SK-N-SH (cell line): ENCODE results near the gene TGOLN2. TPM values are rescaled to one million over a fixed set of nuclear protein-coding genes. Genes with fewer than 3 reads are reported as not detected.

Experiments used
- CTCF ChIA-PET: fragments of 300-600, 350-600 bp; formaldehyde crosslinking; extraction: SDS; loops from one replicate; lab custom pipeline; 2021; lab: Yijun Ruan, JAX
- POLR2A ChIA-PET: fragments of 350-600 bp; sonication (Branson Sonifier 250); formaldehyde crosslinking; extraction: SDS; loops from one replicate; lab custom pipeline; 2020; ENCODE audit warnings: antibody characterized with exemption, inconsistent platforms; lab: Yijun Ruan, JAX
- DNase-seq: peaks from one replicate; pipeline ENCODE4 v3.0.0; 2012
- H2AFZ ChIP-seq: fragments of 200-600 bp; sonication (generic); 2 replicates; pipeline ENCODE4 v1.8.1; 2016; ENCODE audit warnings: antibody characterized with exemption, mild to moderate bottlenecking, low read depth
- H3F3A ChIP-seq: fragments of 200-600 bp; sonication (generic); replicated peaks from 2 replicates; pipeline ENCODE3; 2016; ENCODE audit warnings: antibody characterized with exemption, mild to moderate bottlenecking; ENCODE audit not compliant: insufficient read depth
- H3K27ac ChIP-seq, 2 experiments: fragments of 200-500 bp in 1 of 2; fragments of 200-600 bp in 1 of 2; sonication (Bioruptor generic) in 1 of 2; sonication (generic), shearing (Covaris generic) in 1 of 2; 2 replicates each; pipeline versions ENCODE4 v1.5.1 to v1.6.1; 2014 to 2016; ENCODE audit warnings: low read depth in 2 of 2, inconsistent platforms in 1 of 2, low read length in 1 of 2, mild to moderate bottlenecking in 1 of 2, mixed read lengths in 1 of 2
- H3K27me3 ChIP-seq: fragments of 200-600 bp; sonication (generic), shearing (Covaris generic); 2 replicates; pipeline ENCODE4 v1.6.1; 2016; ENCODE audit warnings: mixed run types; ENCODE audit not compliant: insufficient read depth
- H3K36me3 ChIP-seq, 2 experiments: fragments of 200-500 bp in 1 of 2; fragments of 200-600 bp in 1 of 2; sonication (Bioruptor generic) in 1 of 2; sonication (generic) in 1 of 2; replicated peaks in 1 of 2; 2 replicates each; pipeline versions ENCODE3 to v1.5.1; 2014 to 2016; ENCODE audit warnings: low read length in 1 of 2, mild to moderate bottlenecking in 1 of 2; ENCODE audit not compliant: insufficient read depth in 2 of 2, control insufficient read depth in 1 of 2
- H3K4me1 ChIP-seq, 2 experiments: fragments of 200-500 bp in 1 of 2; fragments of 200-600 bp in 1 of 2; sonication (Bioruptor generic) in 1 of 2; sonication (generic), shearing (Covaris generic) in 1 of 2; 2 replicates each; pipeline versions ENCODE4 v1.5.1 to v1.6.1; 2014 to 2016; ENCODE audit warnings: low read depth in 1 of 2, low read length in 1 of 2, mixed run types in 1 of 2; ENCODE audit not compliant: insufficient read depth in 2 of 2, control insufficient read depth in 1 of 2
- H3K4me2 ChIP-seq: fragments of 200-600 bp; sonication (generic), shearing (Covaris generic); 2 replicates; pipeline ENCODE4 v1.6.1; 2017; ENCODE audit warnings: mixed run types
- H3K4me3 ChIP-seq, 2 experiments: fragments of 200-500 bp in 1 of 2; fragments of 200-600 bp in 1 of 2; sonication (Bioruptor generic) in 1 of 2; sonication (generic), shearing (Covaris generic) in 1 of 2; 2 replicates each; pipeline versions ENCODE4 v1.5.1 to v1.8.1; 2014 to 2016; ENCODE audit warnings: low read depth in 2 of 2, inconsistent platforms in 1 of 2, low read length in 1 of 2, mild to moderate bottlenecking in 1 of 2, mixed read lengths in 1 of 2, moderate library complexity in 1 of 2
- H3K79me2 ChIP-seq: fragments of 200-600 bp; sonication (generic); 2 replicates; pipeline ENCODE4 v1.8.1; 2017; ENCODE audit warnings: mild to moderate bottlenecking; ENCODE audit not compliant: insufficient read depth
- H3K9ac ChIP-seq: fragments of 200-600 bp; sonication (generic); 2 replicates; pipeline ENCODE4 v1.6.1; 2017; ENCODE audit warnings: mixed run types
- H3K9me2 ChIP-seq: fragments of 200-600 bp; sonication (generic); 2 replicates; pipeline ENCODE4 v1.6.1; 2017; ENCODE audit warnings: mixed run types
- H3K9me3 ChIP-seq: fragments of 200-600 bp; sonication (generic); 2 replicates; pipeline ENCODE4 v1.6.1; 2017; ENCODE audit warnings: mixed run types, mild to moderate bottlenecking, moderate library complexity
- H4K20me1 ChIP-seq: fragments of 200-600 bp; sonication (generic); 2 replicates; pipeline ENCODE4 v1.6.1; 2017; ENCODE audit warnings: mild to moderate bottlenecking, mixed run types; ENCODE audit not compliant: insufficient read depth
- CHD2 ChIP-seq: fragments of 150-350 bp; IDR thresholded peaks from 2 replicates; pipeline ENCODE4 v1.6.1; 2018; ENCODE audit warnings: low read length; ENCODE audit not compliant: partially characterized antibody
- CTCF ChIP-seq: fragments of 200-600 bp; sonication (generic); IDR thresholded peaks from 2 replicates; pipeline ENCODE4 v1.6.1; 2017; ENCODE audit warnings: antibody characterized with exemption, mild to moderate bottlenecking, moderate library complexity
- EP300 ChIP-seq, 2 experiments: IDR thresholded peaks; 2 replicates each; pipeline versions ENCODE4 v1.4.0 to v1.6.1; 2012; ENCODE audit warnings: borderline replicate concordance in 1 of 2, low read depth in 1 of 2, low read length in 1 of 2
- EZH2phosphoT487 ChIP-seq: fragments of 200-600 bp; sonication (generic); IDR thresholded peaks from 2 replicates; pipeline ENCODE4 v1.6.1; 2017; ENCODE audit warnings: low read depth, mixed run types, mild to moderate bottlenecking, antibody characterized with exemption, moderate library complexity, borderline replicate concordance
- GABPA ChIP-seq: IDR thresholded peaks from 2 replicates; pipeline ENCODE4 v1.4.0; 2012; ENCODE audit warnings: low read depth, mild to moderate bottlenecking
- GATA2 ChIP-seq: sonication (generic); formaldehyde crosslinking; IDR thresholded peaks from 2 replicates; pipeline ENCODE4 v1.5.0; 2020; ENCODE audit warnings: mild to moderate bottlenecking, missing genetic modification reagents
- IRF3 ChIP-seq: fragments of 150-350 bp; IDR thresholded peaks from 2 replicates; pipeline ENCODE4 v1.6.1; 2016; ENCODE audit warnings: mild to moderate bottlenecking, low read depth, low read length
- MEF2A ChIP-seq: IDR thresholded peaks from 2 replicates; pipeline ENCODE4 v1.4.0; 2012; ENCODE audit warnings: low read depth, borderline replicate concordance
- MXI1 ChIP-seq: IDR thresholded peaks from 2 replicates; pipeline ENCODE4 v1.6.1; 2012; ENCODE audit warnings: mild to moderate bottlenecking, low read depth, low read length, improper control_type of control experiment
- PBX3 ChIP-seq: IDR thresholded peaks from 2 replicates; pipeline ENCODE4; 2012
- REST ChIP-seq: IDR thresholded peaks from 2 replicates; pipeline ENCODE4 v1.6.1; 2012; ENCODE audit warnings: mild to moderate bottlenecking, low read depth, low read length, moderate library complexity
- RFX5 ChIP-seq: IDR thresholded peaks from 2 replicates; pipeline ENCODE4 v1.6.1; 2012; ENCODE audit warnings: mild to moderate bottlenecking, improper control_type of control experiment, low read length
- SIN3A ChIP-seq: IDR thresholded peaks from 2 replicates; pipeline ENCODE4 v1.6.1; 2012; ENCODE audit warnings: low read depth, mild to moderate bottlenecking, low read length, moderate library complexity, borderline replicate concordance
- SMC3 ChIP-seq: IDR thresholded peaks from 2 replicates; pipeline ENCODE4 v1.6.1; 2012; ENCODE audit warnings: low read depth, low read length, improper control_type of control experiment
- TAF1 ChIP-seq: IDR thresholded peaks from 2 replicates; pipeline ENCODE4 v1.6.1; 2012; ENCODE audit warnings: low read depth, mild to moderate bottlenecking, low read length, moderate library complexity, borderline replicate concordance
- YY1 ChIP-seq: IDR thresholded peaks from 2 replicates; pipeline ENCODE4 v1.4.0; 2012; ENCODE audit warnings: low read depth, mild to moderate bottlenecking
- WGBS: methylation state at CpG from one replicate; pipeline ENCODE4 v1.1.6; 2017; ENCODE audit warnings: low lambda C conversion rate; 5-methylcytosine and 5-hydroxymethylcytosine counted together
- polyA plus RNA-seq, 3 experiments: library from polyadenylated mRNA; depleted of rRNA; stranded (reverse); fragments of >200 nt; gene quantifications; 2 replicates each; pipeline ENCODE4 v1.2.3, GENCODE V29; 2012

TGOLN2 gene
- polyA plus RNA-seq, 1 of the 3 experiments (the other 2 are of a cell fraction) = 138 TPM

GRCh38 chr2:85287721-85288120 lies 40.1 kb downstream of the TGOLN2 start:
- Histone ChIP-seq H3F3A (no peaks in the 10 kb centered on the region), H3K9me3 (no peaks in the 10 kb centered on the region), H3K4me3 (no peak overlapping the region), H3K79me2 (no peaks in the 10 kb centered on the region), H3K36me3 (peaks cover 0 to 8% of the 10 kb centered on the region in 2 experiments), H3K27me3 (no peaks in the 10 kb centered on the region), H3K27ac (no peak overlapping the region), H3K4me2 (no peak overlapping the region), H4K20me1 (0 out of 2 replicates have a peak, but pooled peaks cover 3% of the 10 kb centered on the region), H3K9ac (no peak overlapping the region), H2AFZ (no peak overlapping the region), H3K4me1 (peaks cover 3 to 9% of the 10 kb centered on the region in 2 experiments; a peak in 2 of 4 replicates), H3K9me2 (no peaks in the 10 kb centered on the region)
- no peak for DNase-seq
- POLR2A ChIA-PET = no interaction called here
- 92% methylated on average over 7 of the region's 7 CpGs for WGBS
- CTCF ChIA-PET = interaction anchor here (0.6 to 12.0 kb wide), 9 partner anchors 11 to 1276 kb away, joined by 3 to 205 read pairs (median 3); partner anchors contain the start of gene TCF7L1
- no peak for TF ChIP-seq GATA2 (CRISPR knock-in tag)
- TF ChIP-seq YY1 = no peak

GRCh38 chr2:85286918-85287317 lies 40.9 kb downstream of the TGOLN2 start:
- TF ChIP-seq PBX3 = no peak
- no peak for TF ChIP-seq SIN3A
- TF ChIP-seq RFX5 = no peak
- no peak for TF ChIP-seq GATA2 (CRISPR knock-in tag)
- no peak for TF ChIP-seq CTCF
- no peak for TF ChIP-seq EP300 (IDR thresholded peaks at IDR 0.05; ENCODE audit: borderline replicate concordance in 1 of 2, low read depth in 1 of 2, low read length in 1 of 2)
- TF ChIP-seq MEF2A = no peak
- no peak for TF ChIP-seq CHD2
- no peak for TF ChIP-seq IRF3
- TF ChIP-seq GABPA = no peak
- TF ChIP-seq MXI1 = no peak
- no peak for TF ChIP-seq TAF1
- no peak for TF ChIP-seq SMC3
- no peak for TF ChIP-seq EZH2phosphoT487
- TF ChIP-seq REST = no peak
- no peaks in the 10 kb centered on the region for H3F3A ChIP-seq
- ChIA-PET CTCF (interaction anchor here (0.6 to 12.0 kb wide), 9 partner anchors 12 to 1275 kb away, joined by 3 to 205 read pairs (median 17); partner anchors contain the start of gene TCF7L1), POLR2A (no interaction called here)
- 0 out of 2 replicates have a peak, but pooled peaks cover 3% of the 10 kb centered on the region for H4K20me1 ChIP-seq
- no peak overlapping the region for H3K27ac ChIP-seq
- no peaks in the 10 kb centered on the region for H3K9me3 ChIP-seq
- H3K4me2 ChIP-seq = no peak overlapping the region
- H3K79me2 ChIP-seq = no peaks in the 10 kb centered on the region
- H2AFZ ChIP-seq = no peak overlapping the region
- peaks cover 0 to 8% of the 10 kb centered on the region in 2 experiments for H3K36me3 ChIP-seq
- no peak overlapping the region for H3K9ac ChIP-seq
- H3K4me3 ChIP-seq = no peak overlapping the region
- DNase-seq = no peak
- 92% methylated on average over 8 of the region's 8 CpGs for WGBS
- H3K9me2 ChIP-seq = no peaks in the 10 kb centered on the region
- peaks cover 3 to 9% of the 10 kb centered on the region in 2 experiments; a peak in 2 of 4 replicates for H3K4me1 ChIP-seq
- H3K27me3 ChIP-seq = no peaks in the 10 kb centered on the region
